ENCODE results near the gene MDM2. TPM values are rescaled to one million over a fixed set of nuclear protein-coding genes. Genes with fewer than 3 reads are reported as not detected.

Gene MDM2
- total RNA-seq, 1 experiment from 2014 or later: 85.5 TPM

DNA sequence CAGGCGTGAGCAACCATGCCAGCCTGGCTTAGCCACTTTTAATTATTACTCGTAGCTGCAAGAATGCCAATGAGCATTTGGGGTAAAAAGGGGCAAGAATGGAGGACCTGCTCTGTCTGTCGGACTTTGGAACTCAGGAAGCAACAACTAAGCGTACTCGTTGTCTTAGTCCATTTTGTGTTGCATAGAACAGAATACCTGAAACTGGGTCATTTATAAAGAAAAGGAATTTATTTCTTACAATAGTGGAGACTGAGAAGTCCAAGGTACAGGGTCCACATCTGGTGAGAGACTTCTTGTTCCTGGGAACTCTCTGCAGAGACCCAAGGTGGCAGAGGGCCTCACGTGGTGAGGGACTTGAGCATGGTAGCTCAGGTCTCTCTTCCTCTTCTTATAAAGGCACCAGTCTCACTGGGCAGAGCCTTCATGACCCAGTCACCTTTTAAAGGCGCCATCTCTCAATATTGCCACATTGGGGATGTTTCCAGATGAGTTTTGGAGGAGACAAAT is 32.8 kb upstream of the MDM2 start:
- H3K27ac ChIP-seq: no peak overlapping the region
- no peaks in the 10 kb centered on the region for H3K27me3 ChIP-seq
- H3K36me3 ChIP-seq: no peaks in the 10 kb centered on the region
- H3K4me1 ChIP-seq: peaks cover 19% of the 10 kb centered on the region
- no peaks in the 10 kb centered on the region for H3K9me3 ChIP-seq (replicated peaks)
- no peak for DNase-seq
- no peak overlapping the region for H3K4me3 ChIP-seq

DNA sequence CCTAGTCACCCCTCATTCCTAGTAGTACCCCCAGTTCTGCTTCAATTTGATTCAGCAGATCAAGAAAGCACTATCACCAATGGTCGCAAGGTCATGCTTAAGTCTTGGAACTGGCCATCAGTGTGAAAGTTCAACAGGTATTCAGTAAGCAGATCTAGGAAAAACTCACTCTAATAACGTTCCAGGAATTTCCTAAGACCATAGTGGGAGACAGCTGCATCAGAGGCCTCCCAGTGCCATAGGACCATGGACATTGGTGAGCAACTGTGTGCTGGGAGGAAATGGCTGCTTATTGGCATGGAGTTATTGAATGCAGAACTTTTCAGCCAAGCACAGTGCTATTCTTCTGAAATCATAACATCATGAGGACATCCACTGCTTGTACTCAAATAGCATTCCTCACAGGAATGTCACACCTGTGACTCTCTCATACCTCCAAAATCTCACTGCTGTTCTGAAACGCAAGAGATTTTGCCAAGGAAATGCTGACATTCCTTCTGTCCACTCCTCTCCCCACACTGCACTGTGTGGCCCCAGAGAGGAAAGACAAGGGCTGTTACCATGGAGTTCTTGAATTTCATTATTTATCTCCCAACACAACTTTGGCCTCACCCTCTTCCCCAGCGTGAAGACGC is 30.9 kb upstream of the MDM2 start:
- H3K36me3 ChIP-seq: no peaks in the 10 kb centered on the region
- no peaks in the 10 kb centered on the region for H3K9me3 ChIP-seq (replicated peaks)
- H3K27ac ChIP-seq: peak overlapping the region; percentile 40
- H3K4me1 ChIP-seq: peaks cover 19% of the 10 kb centered on the region
- no peaks in the 10 kb centered on the region for H3K27me3 ChIP-seq
- peak; percentile 51 to 64 for DNase-seq
- no peak overlapping the region for H3K4me3 ChIP-seq

DNA sequence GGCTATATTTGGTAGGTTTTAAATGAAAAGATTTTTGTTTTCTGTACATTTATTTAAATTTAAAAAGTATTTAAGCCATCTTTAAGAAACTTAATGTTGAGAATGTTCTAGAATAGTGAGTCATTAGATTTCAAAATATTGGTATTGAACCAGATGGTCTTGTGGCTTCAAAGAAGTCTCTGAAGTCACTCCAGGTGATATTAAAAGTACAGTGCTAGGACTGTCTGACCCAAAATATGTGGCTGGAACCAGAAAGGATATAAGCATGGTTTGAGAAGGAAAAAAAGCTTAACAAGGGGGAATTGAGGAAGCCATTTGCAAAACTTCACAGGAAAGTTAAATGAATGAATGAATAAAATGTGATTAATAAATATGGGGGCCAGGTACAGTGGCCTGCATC is 28.7 kb upstream of the MDM2 start:
- H3K36me3 ChIP-seq: no peaks in the 10 kb centered on the region
- no peaks in the 10 kb centered on the region for H3K9me3 ChIP-seq (replicated peaks)
- H3K27me3 ChIP-seq: no peaks in the 10 kb centered on the region
- H3K27ac ChIP-seq: no peak overlapping the region
- H3K4me1 ChIP-seq: peaks cover 22% of the 10 kb centered on the region
- no peak overlapping the region for H3K4me3 ChIP-seq
- no peak for DNase-seq

- Histone ChIP-seq H3K9me3 (replicated peaks) (no peaks in the 10 kb centered on the region), H3K27me3 (no peaks in the 10 kb centered on the region), H3K27ac (no peak overlapping the region), H3K36me3 (no peaks in the 10 kb centered on the region), H3K4me1 (peaks cover 31% of the 10 kb centered on the region), H3K4me3 (no peak overlapping the region)
- DNase-seq: no peak
Observed at GRCh38 chr12:68780731-68781130, 27.2 kb upstream of the MDM2 start.

GRCh38 chr12:68781728-68782127 is 26.2 kb upstream of the MDM2 start:
- no peaks in the 10 kb centered on the region for H3K36me3 ChIP-seq
- no peaks in the 10 kb centered on the region for H3K9me3 ChIP-seq (replicated peaks)
- DNase-seq: no peak
- no peaks in the 10 kb centered on the region for H3K27me3 ChIP-seq
- H3K4me3 ChIP-seq: no peak overlapping the region
- H3K27ac ChIP-seq: no peak overlapping the region
- peaks cover 26% of the 10 kb centered on the region for H3K4me1 ChIP-seq

GRCh38 chr12:68784015-68784414 is 24.0 kb upstream of the MDM2 start:
- peak; percentile 84 to 86 for DNase-seq
- Histone ChIP-seq H3K4me3 (no peak overlapping the region), H3K36me3 (no peaks in the 10 kb centered on the region), H3K27me3 (no peaks in the 10 kb centered on the region), H3K4me1 (peaks cover 16% of the 10 kb centered on the region), H3K9me3 (replicated peaks) (no peaks in the 10 kb centered on the region), H3K27ac (peak overlapping the region; percentile 28; the same call in 1 of the 2 replicates)

- Histone ChIP-seq H3K27ac (no peak overlapping the region), H3K27me3 (no peaks in the 10 kb centered on the region), H3K9me3 (replicated peaks) (no peaks in the 10 kb centered on the region), H3K4me1 (peaks cover 16% of the 10 kb centered on the region), H3K36me3 (no peaks in the 10 kb centered on the region), H3K4me3 (no peak overlapping the region)
- no peak for DNase-seq
Observed at GRCh38 chr12:68785358-68785757, 22.6 kb upstream of the MDM2 start.

DNA sequence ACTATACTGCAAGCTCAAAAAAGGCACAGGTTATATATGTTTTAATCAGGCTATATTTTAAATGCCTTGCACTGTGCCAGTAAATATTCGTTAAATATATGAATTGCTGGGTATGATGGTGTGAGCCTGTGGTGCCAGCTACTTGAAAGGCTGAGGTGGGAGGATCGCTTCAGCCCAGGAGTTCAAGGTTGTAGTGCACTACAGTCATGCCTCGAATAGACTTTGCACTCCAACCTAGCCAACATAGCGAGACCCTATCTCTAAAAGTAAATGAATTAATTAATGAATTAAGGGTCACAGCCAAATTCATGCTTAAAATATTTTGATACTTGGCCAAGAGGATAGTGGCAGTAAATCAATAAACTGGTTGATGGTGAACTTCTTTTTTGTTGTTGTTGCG is 22.2 kb upstream of the MDM2 start:
- Histone ChIP-seq H3K36me3 (no peaks in the 10 kb centered on the region), H3K27ac (no peak overlapping the region), H3K27me3 (no peaks in the 10 kb centered on the region)

DNA sequence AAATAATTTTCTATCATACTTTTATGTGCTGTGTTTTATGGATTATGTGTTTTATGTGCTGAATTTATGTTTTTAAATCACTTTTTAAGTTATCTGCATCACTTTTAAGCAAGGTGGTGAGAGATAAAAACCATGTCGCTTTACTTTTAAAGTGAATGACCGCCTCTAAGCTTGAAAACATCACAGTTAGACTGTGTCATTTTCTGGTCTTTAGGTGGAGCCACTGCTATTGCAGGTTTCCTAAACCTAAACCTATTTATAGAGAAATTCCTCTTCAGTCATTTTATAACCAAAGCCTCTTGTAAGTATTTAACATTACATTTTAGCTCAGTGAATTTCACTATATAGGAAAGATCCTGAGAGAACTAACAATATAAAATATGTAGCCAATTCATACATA is 21.0 kb upstream of the MDM2 start:
- Histone ChIP-seq H3K27ac (no peak overlapping the region), H3K4me3 (no peak overlapping the region), H3K4me1 (peaks cover 16% of the 10 kb centered on the region), H3K36me3 (no peaks in the 10 kb centered on the region), H3K27me3 (no peaks in the 10 kb centered on the region), H3K9me3 (replicated peaks) (no peaks in the 10 kb centered on the region)
- no peak for DNase-seq

More for the DNA sequence above, 22.2 kb upstream of the MDM2 start:
- H3K9me3 ChIP-seq (replicated peaks): no peaks in the 10 kb centered on the region
- peaks cover 16% of the 10 kb centered on the region for H3K4me1 ChIP-seq
- H3K4me3 ChIP-seq: no peak overlapping the region
- no peak for DNase-seq

- H3K27ac ChIP-seq: no peak overlapping the region
- H3K9me3 ChIP-seq (replicated peaks): no peaks in the 10 kb centered on the region
- peaks cover 22% of the 10 kb centered on the region for H3K4me1 ChIP-seq
- no peaks in the 10 kb centered on the region for H3K27me3 ChIP-seq
- H3K4me3 ChIP-seq: no peak overlapping the region
- no peak for DNase-seq
- H3K36me3 ChIP-seq: no peaks in the 10 kb centered on the region
Observed at GRCh38 chr12:68788554-68789143, 19.3 kb upstream of the MDM2 start.

GRCh38 chr12:68789144-68789878 is 18.7 kb upstream of the MDM2 start:
- Histone ChIP-seq H3K9me3 (replicated peaks) (no peaks in the 10 kb centered on the region), H3K36me3 (no peaks in the 10 kb centered on the region), H3K4me1 (peaks cover 25% of the 10 kb centered on the region), H3K4me3 (no peak overlapping the region), H3K27me3 (no peaks in the 10 kb centered on the region), H3K27ac (no peak overlapping the region)
- no peak for DNase-seq

GRCh38 chr12:68790081-68790951 is 17.7 kb upstream of the MDM2 start:
- Histone ChIP-seq H3K9me3 (replicated peaks) (no peaks in the 10 kb centered on the region), H3K36me3 (no peaks in the 10 kb centered on the region), H3K27ac (no peak overlapping the region), H3K4me1 (peaks cover 22% of the 10 kb centered on the region), H3K4me3 (no peak overlapping the region), H3K27me3 (no peaks in the 10 kb centered on the region)
- DNase-seq: no peak

DNA sequence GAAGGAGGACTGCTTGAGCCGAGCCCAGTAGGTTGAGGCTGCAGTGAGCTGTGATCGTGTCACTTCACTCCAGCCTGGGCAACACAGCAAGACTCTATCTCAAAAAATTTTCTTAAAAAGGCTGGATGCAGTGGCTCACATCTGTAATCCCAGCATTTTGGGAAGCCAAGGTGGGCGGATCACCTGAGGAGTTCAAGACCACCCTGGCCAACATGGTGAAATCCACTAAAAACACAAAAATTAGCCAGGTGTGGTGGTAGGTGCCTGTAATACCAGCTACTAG is 17.1 kb upstream of the MDM2 start:
- Histone ChIP-seq H3K4me3 (no peak overlapping the region), H3K27ac (no peak overlapping the region), H3K9me3 (replicated peaks) (no peaks in the 10 kb centered on the region), H3K36me3 (no peaks in the 10 kb centered on the region), H3K27me3 (no peaks in the 10 kb centered on the region), H3K4me1 (peaks cover 22% of the 10 kb centered on the region)
- no peak for DNase-seq

DNA sequence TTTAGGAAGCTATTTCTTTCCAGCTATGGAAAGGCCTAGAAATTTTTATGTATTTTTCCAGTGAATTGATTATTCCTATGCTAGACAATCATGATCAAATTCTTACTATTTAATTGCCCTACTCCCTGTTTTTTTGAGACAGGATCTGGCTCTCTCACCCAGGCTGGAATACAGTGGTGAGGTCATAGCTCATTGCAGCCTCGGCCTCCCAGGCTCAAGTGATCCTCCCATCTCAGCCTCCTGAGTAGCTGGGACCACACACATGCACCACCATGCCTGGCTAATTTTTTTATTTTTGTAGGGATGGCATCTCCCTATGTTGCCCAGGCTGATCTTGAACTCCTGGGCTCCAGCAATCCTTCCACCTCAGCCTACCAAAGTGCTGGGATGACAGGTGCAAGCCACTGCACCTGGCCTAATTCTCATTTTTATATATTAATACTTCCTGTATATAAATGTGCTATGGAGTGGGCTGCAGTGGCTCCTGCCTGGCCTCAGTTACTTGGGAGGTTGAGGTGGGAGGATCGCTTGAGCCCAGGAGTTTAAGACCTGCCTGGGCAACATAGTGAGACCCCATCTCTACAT is 16.0 kb upstream of the MDM2 start:
- no peak for DNase-seq
- H3K9me3 ChIP-seq (replicated peaks): no peaks in the 10 kb centered on the region
- H3K27me3 ChIP-seq: no peaks in the 10 kb centered on the region
- H3K27ac ChIP-seq: no peak overlapping the region
- peaks cover 29% of the 10 kb centered on the region for H3K4me1 ChIP-seq
- no peaks in the 10 kb centered on the region for H3K36me3 ChIP-seq
- H3K4me3 ChIP-seq: no peak overlapping the region
